ENCODE data around the gene INTS6.

INTS6 gene

DNA sequence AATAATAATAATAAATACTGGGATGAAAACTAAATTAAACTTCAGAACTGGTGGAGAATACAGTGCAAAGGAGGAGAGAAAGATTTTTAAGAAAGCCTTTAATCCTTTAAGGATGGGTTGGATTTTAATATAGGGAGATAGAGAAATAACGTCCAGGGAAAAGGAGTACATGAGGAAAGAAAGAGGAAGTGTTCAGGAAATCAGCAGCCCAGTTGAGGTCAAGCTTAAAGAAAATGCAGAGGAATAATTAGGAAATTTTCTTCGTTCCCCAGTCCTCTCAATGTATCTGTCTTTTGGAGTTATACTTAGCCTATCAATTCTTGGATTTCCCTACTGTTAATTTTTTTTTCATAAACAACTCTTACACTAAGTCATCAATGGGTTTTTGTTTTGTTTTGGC lies 47.7 kb downstream of the INTS6 start:
- no peak for DNase-seq (ENCODE audit: low spot score)

GRCh38 chr13:51397262-51397941 lies 55.4 kb downstream of the INTS6 start:
- no peak for DNase-seq (ENCODE audit: low spot score)

DNA sequence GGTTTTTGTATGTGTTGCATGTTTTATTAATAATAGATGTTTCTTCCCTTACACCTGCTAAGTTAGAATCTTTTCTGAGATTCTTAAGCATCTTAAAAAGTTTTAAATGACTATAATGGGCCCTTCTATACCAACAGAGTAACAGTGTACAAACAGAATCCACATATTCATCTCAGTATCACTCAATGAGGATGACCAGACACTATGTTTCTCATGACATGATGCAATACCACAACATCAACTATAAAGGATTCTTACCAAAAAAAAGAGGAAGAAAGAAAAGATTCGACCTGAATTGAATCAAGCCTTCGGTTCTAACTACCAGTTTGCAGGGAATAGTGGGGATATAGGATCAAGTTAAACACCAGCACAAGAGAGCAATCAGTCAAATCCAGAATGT lies 56.5 kb downstream of the INTS6 start:
- DNase-seq (ENCODE audit: low spot score), result no peak

- DNase-seq (ENCODE audit: low spot score), result no peak
These were observed 58.1 kb downstream of the INTS6 start for GRCh38 chr13:51394724-51395123.

- no peak for DNase-seq (ENCODE audit: low spot score)
These were observed 67.7 kb downstream of the INTS6 start for GRCh38 chr13:51385114-51385513.

DNA sequence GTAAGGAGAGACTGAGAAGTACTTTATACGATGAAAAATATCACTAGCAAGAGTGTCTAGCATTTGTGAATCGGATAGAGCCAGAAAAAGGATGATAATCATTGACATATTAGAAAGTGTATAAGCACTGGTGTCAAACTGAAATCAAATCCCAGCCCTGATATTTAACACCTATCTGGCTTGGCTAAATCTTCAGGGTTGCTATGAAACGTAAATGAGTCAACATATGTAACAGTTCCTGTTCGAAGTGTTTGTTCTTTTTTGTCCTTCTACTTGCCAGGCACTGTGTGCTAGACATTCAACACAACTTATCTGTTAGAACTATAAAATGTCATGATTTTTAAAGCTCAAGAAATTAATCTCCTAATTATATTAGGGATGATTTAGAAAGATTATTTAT lies 72.6 kb downstream of the INTS6 start:
- peak; percentile 14 for DNase-seq (ENCODE audit: low spot score)

DNA sequence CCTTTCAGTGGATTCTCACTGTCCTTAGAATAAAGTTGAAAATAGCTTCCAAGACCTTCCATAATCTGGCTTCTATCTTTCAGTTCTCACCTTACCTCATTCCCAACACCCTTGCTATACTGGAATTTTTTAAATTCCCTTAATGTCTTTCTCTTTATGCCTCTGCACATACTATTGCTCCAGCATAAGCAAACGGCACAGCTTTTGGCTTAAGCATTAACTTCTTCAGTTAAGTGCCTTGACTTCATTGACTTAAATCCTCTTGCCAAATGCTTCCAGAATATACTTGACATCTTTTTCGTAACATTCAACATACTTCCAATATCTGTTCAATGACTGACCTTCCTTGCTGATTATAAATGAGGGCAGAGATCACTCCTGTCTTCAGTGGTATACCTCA lies 79.4 kb downstream of the INTS6 start:
- DNase-seq (ENCODE audit: low spot score), result no peak

DNA sequence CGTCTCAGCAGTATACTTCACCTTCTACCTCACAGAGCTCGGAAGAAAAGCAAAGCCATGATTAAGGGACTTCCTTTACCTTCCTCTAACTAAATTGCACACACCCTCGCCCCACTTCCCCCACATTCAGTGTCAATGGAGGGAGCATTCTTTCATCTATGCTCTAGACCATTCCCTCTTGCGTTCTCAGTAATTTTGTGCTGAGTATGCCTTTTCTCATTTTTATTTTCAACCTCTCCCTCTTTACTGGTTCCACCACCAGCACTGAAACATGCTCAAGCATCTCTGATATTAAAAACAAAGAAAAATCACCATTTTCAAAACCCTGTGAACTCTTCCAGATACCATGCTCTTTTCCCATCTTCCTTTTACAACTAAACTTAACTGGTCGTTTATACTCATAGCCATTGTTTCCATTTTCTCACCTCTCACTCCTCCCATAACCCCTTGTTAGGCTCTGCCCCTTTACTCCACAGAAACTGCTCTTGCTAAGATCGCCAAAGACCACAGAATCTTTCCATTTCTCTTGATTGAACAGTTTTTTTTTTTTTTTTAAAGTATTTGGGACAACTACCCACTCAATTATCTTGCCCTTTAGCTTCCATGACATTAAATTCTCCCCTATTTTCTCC lies 81.0 kb downstream of the INTS6 start:
- DNase-seq (ENCODE audit: low spot score), result no peak

GRCh38 chr13:51370811-51371210 lies 82.0 kb downstream of the INTS6 start:
- DNase-seq (ENCODE audit: low spot score), result no peak

GRCh38 chr13:51370116-51370515 lies 82.7 kb downstream of the INTS6 start:
- DNase-seq (ENCODE audit: low spot score), result no peak

GRCh38 chr13:51364404-51365008 lies 88.3 kb downstream of the INTS6 start:
- peak; percentile 65 for DNase-seq (ENCODE audit: low spot score)

DNA sequence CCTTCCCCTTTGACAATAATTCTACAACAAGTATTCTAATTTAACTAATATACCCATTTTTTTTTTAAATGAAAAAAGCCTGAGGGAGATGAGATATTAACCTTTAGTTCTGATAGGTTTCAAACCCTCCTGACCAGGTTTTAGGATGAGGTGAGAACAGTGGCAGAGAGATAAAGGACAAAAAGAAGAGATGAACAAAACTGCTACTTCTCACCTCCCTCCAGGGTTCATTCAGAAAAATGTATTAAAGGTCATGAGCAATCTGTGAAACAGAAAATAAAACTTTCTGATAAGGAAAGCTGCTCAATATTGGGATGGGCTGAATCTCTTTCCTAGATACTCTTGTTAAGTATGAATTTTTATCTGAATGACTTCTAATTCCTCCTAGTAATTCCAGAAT lies 89.2 kb downstream of the INTS6 start:
- DNase-seq (ENCODE audit: low spot score), result no peak

GRCh38 chr13:51361106-51361505 lies 91.7 kb downstream of the INTS6 start:
- peak; percentile 17 for DNase-seq (ENCODE audit: low spot score)

DNA sequence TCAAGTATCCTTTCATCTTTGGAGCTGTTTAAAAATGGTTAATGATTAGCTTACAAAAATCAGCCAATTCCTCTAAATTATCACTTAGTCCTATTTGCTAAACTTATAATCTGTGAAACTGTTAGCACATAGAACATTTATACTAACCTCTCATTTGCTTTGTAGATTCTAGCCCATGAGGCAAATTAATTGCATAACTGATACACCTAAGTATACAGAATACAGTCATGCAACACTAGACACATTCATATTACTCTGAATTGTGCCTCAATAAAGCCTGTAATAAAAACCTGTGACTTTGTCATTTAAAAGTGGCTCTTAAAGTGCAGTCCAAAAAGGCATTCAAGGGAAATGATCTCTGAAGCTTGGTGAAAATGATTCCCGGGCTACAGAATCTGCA lies 92.3 kb downstream of the INTS6 start:
- DNase-seq (ENCODE audit: low spot score), result no peak

- DNase-seq (ENCODE audit: low spot score), result no peak
These were observed 93.5 kb downstream of the INTS6 start for GRCh38 chr13:51359352-51359751.

GRCh38 chr13:51357928-51358595 lies 94.8 kb downstream of the INTS6 start:
- DNase-seq (ENCODE audit: low spot score), result no peak

DNA sequence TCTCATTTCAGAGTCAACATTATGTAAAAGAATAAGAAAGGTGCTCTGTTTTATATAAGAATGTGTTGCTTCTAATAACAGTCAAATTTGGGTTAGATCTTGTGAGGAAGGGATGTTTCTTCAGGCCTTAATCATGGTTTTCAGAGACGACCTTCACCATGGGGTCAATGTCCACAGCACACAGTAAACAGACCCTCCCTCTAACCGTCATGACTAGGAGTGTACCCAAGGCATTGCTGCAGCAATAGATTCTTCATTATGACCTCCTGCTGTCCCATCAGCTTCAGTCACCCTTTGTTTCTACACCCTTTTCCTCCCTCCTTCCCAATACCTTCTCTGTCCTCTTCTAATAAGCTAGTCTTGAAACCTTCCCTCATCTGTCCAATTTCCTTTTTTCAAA lies 97.6 kb downstream of the INTS6 start:
- no peak for DNase-seq (ENCODE audit: low spot score)

GRCh38 chr13:51349016-51349415 lies 103.8 kb downstream of the INTS6 start:
- DNase-seq (ENCODE audit: low spot score), result no peak

DNA sequence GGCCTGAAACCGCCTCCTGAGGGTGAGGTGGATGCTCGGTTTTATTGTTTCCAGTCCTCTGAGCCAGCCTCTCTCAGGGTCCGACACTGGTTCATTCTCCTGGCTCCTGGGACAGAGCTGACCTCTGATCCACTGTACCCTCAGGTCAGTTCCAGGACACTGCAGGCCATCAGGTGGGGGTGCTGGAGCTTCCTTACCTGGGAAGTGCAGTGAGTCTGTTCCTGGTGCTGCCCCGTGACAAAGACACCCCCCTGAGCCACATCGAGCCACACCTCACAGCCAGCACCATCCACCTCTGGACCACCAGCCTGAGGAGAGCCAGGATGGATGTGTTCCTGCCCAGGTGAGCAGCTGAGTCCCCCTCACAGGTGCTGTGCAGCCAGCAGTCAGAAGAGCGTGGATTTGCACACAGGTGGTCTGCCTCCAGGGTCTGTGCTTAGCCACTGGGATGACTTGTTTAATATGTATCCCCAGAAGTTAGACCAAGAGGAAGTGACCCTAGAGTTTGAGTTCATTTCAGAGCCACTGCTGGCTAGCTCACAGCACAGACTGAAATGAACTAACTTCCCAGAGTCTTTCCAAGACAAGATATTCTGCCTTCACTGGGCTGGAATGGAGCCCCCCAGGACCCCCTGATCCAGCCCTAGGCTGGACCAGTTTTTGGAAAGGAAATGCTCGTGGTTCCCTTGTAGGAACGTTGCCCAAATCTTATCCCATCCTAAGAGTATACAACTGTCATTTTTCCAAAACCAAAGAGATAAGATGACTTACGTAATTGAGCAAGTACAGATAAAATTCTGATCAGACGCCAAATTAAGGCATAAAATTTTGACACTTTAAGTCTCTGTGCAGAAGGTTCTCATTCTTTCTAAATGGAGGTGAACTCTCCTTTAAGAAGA lies 104.5 kb downstream of the INTS6 start:
- no peak for DNase-seq (ENCODE audit: low spot score)

DNA sequence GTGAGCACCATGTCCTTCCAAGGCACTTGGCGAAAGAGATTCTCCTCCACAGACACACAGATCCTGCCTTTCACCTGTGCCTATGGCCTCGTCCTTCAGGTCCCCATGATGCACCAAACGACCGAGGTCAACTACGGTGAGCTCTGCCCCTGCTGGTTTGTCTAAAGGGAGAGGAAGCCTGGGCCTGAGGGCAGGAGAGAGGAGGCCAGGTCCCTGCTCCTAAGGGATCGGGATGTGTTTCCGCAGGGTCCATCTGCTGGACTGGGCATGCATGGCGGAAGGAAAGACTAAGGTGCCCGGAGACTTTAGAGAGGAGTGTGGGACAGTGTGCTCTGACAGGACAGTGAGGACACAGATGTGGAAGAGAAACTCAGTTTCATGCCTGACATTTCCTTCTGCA lies 105.7 kb downstream of the INTS6 start:
- DNase-seq (ENCODE audit: low spot score), result no peak

DNA sequence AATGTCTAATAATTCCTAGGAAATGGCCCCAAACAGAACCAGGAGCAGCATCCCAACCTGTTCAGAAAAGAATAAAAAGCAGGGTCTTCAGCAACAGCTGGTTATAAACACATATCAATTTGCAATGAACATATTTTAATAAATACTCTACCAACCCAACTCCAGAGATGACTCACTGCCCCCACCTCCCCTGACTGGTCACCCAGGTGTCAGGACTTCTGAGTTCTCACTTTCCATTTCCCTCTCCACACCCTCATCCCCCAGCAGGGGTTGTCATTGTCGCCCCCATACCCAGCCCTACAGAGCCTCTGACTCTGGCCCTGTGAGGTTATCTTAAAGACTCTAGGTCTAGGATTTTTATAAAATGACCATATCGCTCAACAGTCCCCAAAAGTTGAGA lies 106.4 kb downstream of the INTS6 start:
- DNase-seq (ENCODE audit: low spot score), result no peak

DNA sequence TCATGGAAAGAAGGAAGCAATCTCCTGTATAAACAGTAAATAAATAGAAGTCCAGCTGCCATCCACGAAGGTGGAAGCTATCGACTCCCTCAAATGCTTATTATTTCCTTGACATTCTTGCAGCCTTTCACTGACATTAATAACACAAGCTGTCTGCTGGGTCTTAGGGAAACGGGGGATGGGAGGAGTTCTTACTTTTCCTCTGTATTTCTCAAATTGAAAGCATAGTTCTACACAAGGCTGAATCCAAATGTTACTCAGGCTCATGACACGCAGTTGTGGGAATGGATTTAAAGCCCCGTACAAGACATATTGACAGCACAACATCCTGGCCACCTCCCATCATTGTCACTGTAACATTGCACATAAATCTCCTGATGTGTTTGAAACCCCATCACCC lies 109.4 kb downstream of the INTS6 start:
- DNase-seq (ENCODE audit: low spot score), result no peak

Measured in kidney tubule cell (primary cell).